Dendritic cell treated with granulocyte-macrophage colony-stimulating factor and Interleukin-4, amounts not matched to agents 40 ng/mL and 50 ng/mL, for 4 days (primary cell): ENCODE data around the gene MINDY2.

Source experiments
- H3K27ac Mint-ChIP-seq: one replicate; pipeline ENCODE4 v1.8.0; 2022; ENCODE audit warnings: mild to moderate bottlenecking, mixed read lengths
- H3K27me3 Mint-ChIP-seq: one replicate; pipeline ENCODE4 v1.8.0; 2022; ENCODE audit warnings: mild to moderate bottlenecking, mixed read lengths
- H3K36me3 Mint-ChIP-seq: one replicate; pipeline ENCODE4 v1.8.0; 2022; ENCODE audit warnings: low read depth, mixed read lengths
- H3K4me1 Mint-ChIP-seq: one replicate; pipeline ENCODE4 v1.8.0; 2022; ENCODE audit warnings: low read depth, mixed read lengths
- H3K4me3 Mint-ChIP-seq: one replicate; pipeline ENCODE4 v1.8.0; 2022; ENCODE audit warnings: mild to moderate bottlenecking, moderate library complexity, mixed read lengths
- H3K9me3 Mint-ChIP-seq: one replicate; pipeline ENCODE4 v1.8.0; 2022; ENCODE audit warnings: mixed read lengths
- intact Hi-C: fragments of 100-400 bp; cut with micrococcal nuclease; formaldehyde crosslinking; loops from one replicate; pipeline ENCODE4 v1.15.0; 2022

The MINDY2 gene

GRCh38 chr15:58742819-58743502 is 28.1 kb upstream of the MINDY2 start:
- H3K4me1 Mint-ChIP-seq = peaks cover 59% of the 10 kb centered on the region
- no peaks in the 10 kb centered on the region for H3K27me3 Mint-ChIP-seq
- intact Hi-C loops = no loop called here
- H3K4me3 Mint-ChIP-seq = no peak overlapping the region
- H3K9me3 Mint-ChIP-seq = no peaks in the 10 kb centered on the region
- peaks cover 2% of the 10 kb centered on the region for H3K36me3 Mint-ChIP-seq
- no peak overlapping the region for H3K27ac Mint-ChIP-seq

DNA sequence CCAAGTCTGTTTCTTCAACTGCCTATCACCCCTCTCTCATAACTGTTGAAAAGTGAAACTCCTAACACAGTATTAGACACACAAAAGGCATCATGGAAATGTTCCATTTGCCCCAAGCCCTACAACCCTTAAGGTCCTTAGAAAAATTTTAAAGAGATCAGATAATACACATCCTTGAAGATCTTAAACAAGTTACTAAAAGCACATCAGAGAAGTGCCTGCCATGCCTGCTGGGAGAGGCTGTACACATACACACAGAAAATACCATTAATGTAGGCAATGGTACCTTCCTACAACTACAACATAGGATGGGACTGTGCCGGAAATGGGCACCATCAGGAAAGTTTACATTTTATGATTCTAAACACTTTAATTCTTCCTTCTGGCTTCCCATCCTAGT is 24.9 kb upstream of the MINDY2 start:
- Mint-ChIP-seq H3K9me3 (no peaks in the 10 kb centered on the region), H3K36me3 (peaks cover 22% of the 10 kb centered on the region), H3K4me1 (peaks cover 47% of the 10 kb centered on the region), H3K27ac (no peak overlapping the region), H3K4me3 (no peak overlapping the region), H3K27me3 (no peaks in the 10 kb centered on the region)
- intact Hi-C loops = no loop called here

DNA sequence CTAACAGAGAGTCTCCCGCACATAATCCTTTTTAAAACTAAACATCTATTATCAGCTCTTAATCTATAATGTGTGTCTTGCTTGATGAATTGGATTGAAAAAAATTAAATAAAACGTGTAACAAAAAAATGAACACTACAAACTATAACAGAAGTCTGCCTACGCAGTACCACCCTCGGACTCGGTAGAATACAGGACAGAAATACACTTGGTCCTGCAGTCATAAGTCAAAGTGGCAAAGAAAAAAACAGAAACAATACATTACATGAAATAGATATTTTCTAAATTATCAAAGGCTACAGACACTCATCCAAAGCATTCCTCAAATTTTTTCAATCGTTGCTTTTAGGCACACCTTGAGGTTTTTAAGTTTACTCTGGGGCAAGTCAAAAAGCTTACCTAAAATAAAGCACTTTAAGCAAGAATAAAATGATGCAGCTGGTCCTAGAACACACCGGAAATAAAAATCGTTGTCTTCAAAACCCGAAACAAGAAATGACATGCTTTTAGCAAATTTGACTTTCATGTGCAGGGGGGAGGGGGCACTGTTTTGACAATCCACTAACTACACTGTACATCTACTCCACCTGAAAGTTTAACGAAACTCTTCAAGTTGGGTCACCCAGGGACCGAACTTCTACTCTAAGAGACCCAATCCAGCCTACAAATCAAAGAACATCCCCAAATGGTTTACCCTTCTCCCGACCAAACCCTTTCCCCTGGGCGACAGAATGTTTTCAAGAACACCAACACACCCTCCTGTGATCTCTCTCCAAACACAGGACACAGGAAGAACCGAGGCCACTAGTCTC is 22.9 kb upstream of the MINDY2 start:
- H3K27ac Mint-ChIP-seq = peak overlapping the region; percentile 93
- peaks cover 22% of the 10 kb centered on the region for H3K36me3 Mint-ChIP-seq
- H3K27me3 Mint-ChIP-seq = no peaks in the 10 kb centered on the region
- H3K4me3 Mint-ChIP-seq = peak overlapping the region; percentile 100
- H3K4me1 Mint-ChIP-seq = peaks cover 26% of the 10 kb centered on the region
- intact Hi-C loops = no loop called here
- no peaks in the 10 kb centered on the region for H3K9me3 Mint-ChIP-seq

DNA sequence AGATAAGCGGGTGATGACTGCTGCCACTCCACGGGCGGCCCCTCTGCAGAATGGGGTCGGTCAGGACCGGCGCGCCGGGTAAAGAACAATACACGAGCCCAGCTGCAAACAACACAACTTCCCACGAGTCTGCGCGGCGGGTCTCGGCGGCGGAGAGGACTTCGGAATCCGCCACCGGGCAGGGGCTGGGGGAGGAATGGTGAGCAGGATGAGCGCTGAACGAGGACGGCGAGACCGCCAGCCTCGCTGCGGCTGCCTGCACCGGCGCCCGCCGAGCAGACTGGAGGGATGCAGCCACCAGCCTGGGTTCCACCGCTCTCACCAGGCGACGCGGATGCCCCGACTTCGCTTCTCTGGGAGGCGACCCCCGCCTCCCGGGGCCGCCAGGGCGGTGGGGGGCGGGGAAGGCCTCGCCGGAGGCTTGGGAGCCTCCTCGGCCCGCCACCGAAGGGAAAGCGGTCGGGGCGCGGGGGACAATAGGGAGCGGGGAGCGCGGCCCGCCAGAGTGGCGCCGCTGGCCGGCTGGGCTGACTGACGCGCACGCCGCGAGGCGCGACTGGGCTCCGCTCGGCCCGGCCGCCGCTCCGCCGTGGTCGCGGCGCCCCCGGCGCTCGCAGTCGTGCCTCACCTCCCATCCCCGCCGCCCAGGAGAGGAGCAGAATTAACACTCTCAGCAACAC is 22.1 kb upstream of the MINDY2 start:
- peak overlapping the region; percentile 100 for H3K4me3 Mint-ChIP-seq
- H3K9me3 Mint-ChIP-seq = no peaks in the 10 kb centered on the region
- H3K27ac Mint-ChIP-seq = peak overlapping the region; percentile 93
- H3K27me3 Mint-ChIP-seq = no peaks in the 10 kb centered on the region
- peaks cover 24% of the 10 kb centered on the region for H3K4me1 Mint-ChIP-seq
- intact Hi-C loops = no loop called here
- peaks cover 22% of the 10 kb centered on the region for H3K36me3 Mint-ChIP-seq

DNA sequence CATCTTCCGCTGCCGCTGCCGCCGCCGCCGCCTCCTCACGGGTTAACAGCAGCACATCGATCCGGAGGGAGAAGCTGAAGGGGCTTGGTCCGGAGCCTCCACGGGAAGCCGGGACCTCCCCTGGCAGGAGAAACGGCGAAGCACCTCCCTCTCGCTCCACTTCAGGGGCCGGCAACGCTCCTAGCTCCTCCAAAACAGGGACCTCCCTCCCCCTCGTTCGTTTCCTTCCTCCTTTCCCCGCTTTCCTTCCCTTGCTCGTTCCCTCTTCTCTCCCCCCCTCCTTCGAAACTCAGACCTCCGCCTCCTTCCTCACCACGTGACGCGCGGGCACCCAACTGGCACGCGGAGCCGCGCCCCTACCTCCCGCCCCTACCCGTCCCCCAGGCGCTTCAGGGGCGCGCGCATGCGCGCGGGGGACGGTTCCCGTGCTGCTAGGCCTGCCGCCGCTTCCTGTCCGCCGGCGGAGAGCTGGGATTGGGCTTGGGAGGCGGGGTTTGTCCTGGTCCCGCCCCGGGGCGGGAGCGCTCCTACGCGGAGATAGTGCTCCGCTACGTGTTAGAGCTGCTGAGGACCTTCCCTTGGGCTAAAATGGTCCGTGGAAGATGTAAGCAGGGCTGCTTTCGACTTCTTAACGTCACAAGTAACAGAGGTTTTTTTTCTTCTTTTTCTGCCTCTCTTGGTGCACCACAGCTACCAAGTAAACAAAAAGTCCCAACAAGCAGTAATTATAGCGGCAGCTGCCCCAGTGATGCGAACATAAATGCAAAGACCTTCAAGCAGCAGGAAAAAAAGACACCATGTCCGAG is 21.4 kb upstream of the MINDY2 start, which contains the start of gene ADAM10:
ADAM10 (minus strand) TSS at position 176 of the 806 bp plus-strand sequence; CDS start at position 3, 173 bp downstream.
- Mint-ChIP-seq H3K27ac (peak within 1 kb of the TSS; percentile 93), H3K9me3 (no peaks in the 10 kb centered on the region), H3K4me1 (peaks cover 24% of the 10 kb centered on the region)

DNA sequence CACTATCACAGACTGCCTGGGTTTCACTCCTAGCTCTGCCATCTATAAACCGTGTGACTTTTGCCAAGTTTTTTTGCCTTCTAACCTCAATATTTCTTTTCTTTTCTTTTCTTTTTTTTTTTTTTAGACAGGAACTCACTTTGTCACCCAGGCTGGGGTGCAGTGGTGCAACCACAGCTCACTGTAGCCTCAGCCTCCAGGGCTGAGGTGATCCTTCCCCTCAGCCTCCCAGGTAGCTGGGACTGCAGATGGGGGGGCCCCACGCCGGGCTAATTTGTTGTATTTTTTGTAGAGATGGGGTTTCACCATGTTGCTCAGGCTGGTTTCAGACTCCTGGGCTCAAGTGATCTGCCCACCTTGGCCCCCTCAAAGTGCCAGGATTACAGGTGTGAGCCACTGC is 18.4 kb upstream of the MINDY2 start:
- H3K36me3 Mint-ChIP-seq = peaks cover 22% of the 10 kb centered on the region
- H3K4me3 Mint-ChIP-seq = no peak overlapping the region
- H3K27ac Mint-ChIP-seq = no peak overlapping the region
- peaks cover 12% of the 10 kb centered on the region for H3K4me1 Mint-ChIP-seq
- no peaks in the 10 kb centered on the region for H3K27me3 Mint-ChIP-seq
- intact Hi-C loops = no loop called here
- H3K9me3 Mint-ChIP-seq = no peaks in the 10 kb centered on the region

More for the DNA sequence above, 21.4 kb upstream of the MINDY2 start, which contains the start of gene ADAM10:
- intact Hi-C loops = loop anchor here (1.0 kb wide), 1 partner anchor 21 kb away; no protein-coding TSS in a partner anchor
- Mint-ChIP-seq H3K36me3 (peaks cover 22% of the 10 kb centered on the region), H3K4me3 (peak within 1 kb of the TSS; percentile 100), H3K27me3 (no peaks in the 10 kb centered on the region)

- Mint-ChIP-seq H3K27ac (no peak overlapping the region), H3K27me3 (no peaks in the 10 kb centered on the region), H3K4me3 (no peak overlapping the region), H3K36me3 (no peaks in the 10 kb centered on the region), H3K9me3 (no peaks in the 10 kb centered on the region), H3K4me1 (peaks cover 6% of the 10 kb centered on the region)
- intact Hi-C loops = no loop called here
Measured at GRCh38 chr15:58755350-58755749, 15.8 kb upstream of the MINDY2 start.

DNA sequence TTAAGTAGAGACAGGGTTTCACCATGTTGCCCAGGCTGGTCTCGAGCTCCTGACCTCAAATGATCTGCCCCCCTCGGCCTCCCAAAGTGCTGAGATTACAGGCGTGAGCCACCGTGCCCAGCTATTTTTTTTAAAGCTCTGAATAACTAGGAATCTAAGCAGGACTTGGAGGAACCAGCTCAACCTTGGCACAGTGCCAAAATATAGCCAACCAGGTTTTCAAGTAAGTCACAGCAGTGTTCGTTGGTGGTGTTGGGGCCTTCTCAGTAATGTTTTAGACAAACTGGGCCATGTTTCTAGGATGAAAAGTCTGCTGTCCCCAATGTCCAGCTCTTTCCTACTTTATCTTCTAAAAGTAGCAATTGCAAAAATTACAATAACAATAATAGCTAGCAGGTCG is 15.1 kb upstream of the MINDY2 start:
- no peak overlapping the region for H3K27ac Mint-ChIP-seq
- no peaks in the 10 kb centered on the region for H3K27me3 Mint-ChIP-seq
- intact Hi-C loops = no loop called here
- H3K9me3 Mint-ChIP-seq = no peaks in the 10 kb centered on the region
- H3K4me1 Mint-ChIP-seq = peaks cover 4% of the 10 kb centered on the region
- H3K36me3 Mint-ChIP-seq = no peaks in the 10 kb centered on the region
- no peak overlapping the region for H3K4me3 Mint-ChIP-seq

- no peak overlapping the region for H3K27ac Mint-ChIP-seq
- peaks cover 4% of the 10 kb centered on the region for H3K4me1 Mint-ChIP-seq
- H3K4me3 Mint-ChIP-seq = no peak overlapping the region
- H3K36me3 Mint-ChIP-seq = no peaks in the 10 kb centered on the region
- intact Hi-C loops = loop anchor here (2.0 kb wide), 1 partner anchor 487 kb away; no protein-coding TSS in a partner anchor
- no peaks in the 10 kb centered on the region for H3K9me3 Mint-ChIP-seq
- no peaks in the 10 kb centered on the region for H3K27me3 Mint-ChIP-seq
Measured at GRCh38 chr15:58758141-58758540, 13.0 kb upstream of the MINDY2 start.

DNA sequence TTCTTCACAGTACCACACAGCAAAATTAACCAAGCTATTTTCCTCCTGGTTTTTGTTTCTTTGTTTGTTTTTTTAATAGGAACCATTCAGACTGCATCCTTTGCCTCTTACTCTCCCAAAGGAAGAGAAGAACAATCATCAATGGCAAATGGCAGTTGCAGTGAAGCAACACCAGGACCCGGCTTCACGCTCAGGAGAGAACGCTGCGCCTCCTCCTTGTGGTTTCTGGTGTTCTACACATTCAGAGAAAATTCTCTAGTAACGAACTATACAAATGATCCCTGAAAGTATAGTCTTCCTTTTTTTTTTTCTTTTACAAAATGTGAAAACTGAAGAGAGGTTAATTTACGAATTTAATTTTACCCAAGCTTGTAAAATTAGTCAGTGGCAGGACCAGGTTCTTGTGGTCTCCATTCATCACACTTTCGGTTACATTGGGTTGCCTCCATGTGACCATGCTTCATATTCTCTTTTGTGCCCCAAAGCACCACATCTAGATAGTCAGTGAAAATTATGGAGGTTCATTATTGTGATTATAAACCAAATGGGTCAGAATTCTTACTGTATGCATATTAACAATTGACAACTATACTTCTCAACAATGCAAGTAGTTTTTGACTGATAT is 10.6 kb upstream of the MINDY2 start:
- Mint-ChIP-seq H3K36me3 (no peaks in the 10 kb centered on the region), H3K4me3 (no peak overlapping the region), H3K4me1 (peaks cover 4% of the 10 kb centered on the region), H3K27ac (no peak overlapping the region), H3K9me3 (peaks cover 9% of the 10 kb centered on the region), H3K27me3 (no peaks in the 10 kb centered on the region)
- intact Hi-C loops = loop anchor here (5.0 kb wide), 1 partner anchor 533 kb away; no protein-coding TSS in a partner anchor

DNA sequence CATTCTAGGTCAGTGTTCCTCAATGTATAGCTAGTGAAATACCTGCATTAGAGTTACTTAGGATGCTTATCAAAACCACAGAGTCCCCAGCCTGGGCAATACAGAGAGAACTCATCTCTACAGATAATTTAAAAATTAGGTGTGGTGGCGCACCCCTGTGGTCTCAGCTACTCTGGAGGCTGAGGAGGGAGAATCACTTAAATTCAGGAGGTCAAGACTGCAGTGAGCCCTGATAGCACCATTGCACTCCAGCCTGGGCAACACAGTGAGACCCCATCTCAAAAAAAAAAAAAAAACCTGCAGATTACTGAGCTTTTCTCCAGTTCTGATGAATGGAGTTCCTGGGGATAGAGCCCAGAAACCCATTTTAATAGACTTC is 10.1 kb upstream of the MINDY2 start:
- Mint-ChIP-seq H3K4me3 (no peak overlapping the region), H3K36me3 (no peaks in the 10 kb centered on the region), H3K4me1 (peaks cover 4% of the 10 kb centered on the region), H3K27ac (no peak overlapping the region), H3K9me3 (peaks cover 9% of the 10 kb centered on the region), H3K27me3 (no peaks in the 10 kb centered on the region)
- intact Hi-C loops = loop anchor here (5.0 kb wide), 1 partner anchor 534 kb away; no protein-coding TSS in a partner anchor

GRCh38 chr15:58762285-58762684 is 8.8 kb upstream of the MINDY2 start:
- no peak overlapping the region for H3K4me3 Mint-ChIP-seq
- peaks cover 9% of the 10 kb centered on the region for H3K9me3 Mint-ChIP-seq
- H3K36me3 Mint-ChIP-seq = no peaks in the 10 kb centered on the region
- H3K27ac Mint-ChIP-seq = no peak overlapping the region
- H3K27me3 Mint-ChIP-seq = no peaks in the 10 kb centered on the region
- peaks cover 4% of the 10 kb centered on the region for H3K4me1 Mint-ChIP-seq
- intact Hi-C loops = loop anchor here (5.0 kb wide), 1 partner anchor 535 kb away; no protein-coding TSS in a partner anchor

DNA sequence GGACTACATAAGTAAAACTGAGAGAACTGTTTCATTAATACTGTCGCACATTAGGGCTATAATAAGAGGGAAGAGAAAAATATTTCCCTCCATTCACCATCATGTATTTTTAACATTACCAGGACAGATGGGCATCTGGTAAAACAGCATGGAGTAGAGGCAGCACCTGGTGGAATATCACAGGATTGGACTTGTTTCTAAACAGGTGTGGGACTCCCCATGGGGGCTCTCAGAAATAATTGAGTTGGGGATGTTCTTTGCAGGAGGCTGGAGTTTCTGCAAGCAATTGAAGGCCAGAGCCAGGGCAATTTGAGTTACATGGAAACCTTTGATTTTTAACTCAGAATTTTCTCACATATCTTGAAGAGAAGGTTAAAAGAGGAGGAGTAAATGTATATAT is 8.4 kb upstream of the MINDY2 start:
- Mint-ChIP-seq H3K9me3 (peaks cover 9% of the 10 kb centered on the region), H3K36me3 (no peaks in the 10 kb centered on the region), H3K4me1 (peaks cover 4% of the 10 kb centered on the region), H3K27ac (no peak overlapping the region), H3K27me3 (no peaks in the 10 kb centered on the region), H3K4me3 (no peak overlapping the region)
- intact Hi-C loops = loop anchor here (5.0 kb wide), 1 partner anchor 535 kb away; no protein-coding TSS in a partner anchor
